Lower leg skin (tissue), 3 donors: ENCODE data around the gene PHLPP1.

Experiments used
- CTCF ChIP-seq, 3 donors: fragments of 450-650 bp; IDR thresholded peaks; one replicate each; pipeline ENCODE4 v1.5.1; 2016; ENCODE audit warnings: antibody characterized with exemption in 3 of 3, mild to moderate bottlenecking in 3 of 3, moderate library complexity in 2 of 3
- POLR2A ChIP-seq, 2 donors: fragments of 450-650 bp; IDR thresholded peaks; one replicate each; pipeline ENCODE4 v1.6.1; 2016 to 2017; ENCODE audit warnings: antibody characterized with exemption in 2 of 2, mild to moderate bottlenecking in 1 of 2, moderate library complexity in 1 of 2

- TF ChIP-seq CTCF (IDR thresholded peaks at IDR 0.05), result no peak
- no peak for TF ChIP-seq POLR2A (IDR thresholded peaks at IDR 0.05)
Observed at GRCh38 chr18:63007231-63007630, 291.9 kb downstream of the PHLPP1 start.
